GM06990 (cell line): ENCODE results near the gene MICALL1.

Experiments used
- DNase-seq: peaks from one replicate; pipeline ENCODE4 v3.0.0-alpha.2; 2011; ENCODE audit not compliant: insufficient read length; ENCODE audit errors: extremely low read depth
- H3K27me3 ChIP-seq: replicated peaks from 2 replicates; pipeline ENCODE4 v1.6.0; 2011; ENCODE audit warnings: low read length; ENCODE audit not compliant: control insufficient read depth, insufficient read depth
- H3K36me3 ChIP-seq: 2 replicates; pipeline ENCODE4 v1.5.1; 2011; ENCODE audit warnings: low read length; ENCODE audit not compliant: control insufficient read depth, insufficient read depth
- H3K4me3 ChIP-seq: replicated peaks from 2 replicates; pipeline ENCODE4 v1.5.1; 2011; ENCODE audit warnings: low read depth, mild to moderate bottlenecking, control low read depth, low read length
- TF ChIP-seq, protein P1 (sequence below): IDR thresholded peaks from 2 replicates; pipeline ENCODE4 v1.5.1; 2011; ENCODE audit warnings: low read length, control low read depth, mild to moderate bottlenecking, inconsistent platforms; ENCODE audit not compliant: insufficient read depth, poor library complexity, severe bottlenecking

The MICALL1 gene

DNA sequence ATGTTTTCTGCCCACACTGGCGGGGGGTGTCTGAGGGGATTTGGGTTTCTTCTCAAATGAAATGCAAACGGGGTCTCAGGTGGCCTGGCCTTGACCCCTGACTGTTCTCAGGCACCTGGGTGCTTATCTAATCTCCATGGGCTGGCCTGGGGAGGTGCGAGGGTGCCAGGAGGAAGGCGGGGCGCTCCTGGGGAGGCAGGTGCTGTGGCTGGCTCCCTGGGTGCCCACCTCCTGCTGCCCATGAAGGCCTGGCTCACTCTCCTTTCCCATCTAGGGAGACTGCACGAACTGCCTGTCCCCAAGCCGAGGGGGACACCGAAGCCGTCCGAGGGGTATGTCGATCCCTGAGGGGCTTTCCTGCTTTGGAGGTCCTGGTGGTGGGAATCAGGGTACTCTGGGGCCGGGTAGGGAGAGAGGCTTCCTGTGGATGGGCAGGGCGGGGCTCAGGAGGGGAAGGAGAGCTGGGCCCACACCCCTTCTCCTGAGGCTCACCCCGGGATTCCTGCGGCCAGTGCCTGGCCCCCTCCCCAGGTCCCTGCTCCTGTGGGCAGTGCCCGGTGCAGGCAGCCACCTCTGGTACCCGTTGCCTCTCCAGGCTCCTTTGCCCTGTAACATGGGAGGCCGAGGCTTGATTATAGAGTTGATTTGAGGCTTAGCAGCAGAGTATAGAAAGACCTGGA lies 18.4 kb downstream of the MICALL1 start:
- no peak overlapping the region for H3K4me3 ChIP-seq
- TF ChIP-seq, protein P1, sequence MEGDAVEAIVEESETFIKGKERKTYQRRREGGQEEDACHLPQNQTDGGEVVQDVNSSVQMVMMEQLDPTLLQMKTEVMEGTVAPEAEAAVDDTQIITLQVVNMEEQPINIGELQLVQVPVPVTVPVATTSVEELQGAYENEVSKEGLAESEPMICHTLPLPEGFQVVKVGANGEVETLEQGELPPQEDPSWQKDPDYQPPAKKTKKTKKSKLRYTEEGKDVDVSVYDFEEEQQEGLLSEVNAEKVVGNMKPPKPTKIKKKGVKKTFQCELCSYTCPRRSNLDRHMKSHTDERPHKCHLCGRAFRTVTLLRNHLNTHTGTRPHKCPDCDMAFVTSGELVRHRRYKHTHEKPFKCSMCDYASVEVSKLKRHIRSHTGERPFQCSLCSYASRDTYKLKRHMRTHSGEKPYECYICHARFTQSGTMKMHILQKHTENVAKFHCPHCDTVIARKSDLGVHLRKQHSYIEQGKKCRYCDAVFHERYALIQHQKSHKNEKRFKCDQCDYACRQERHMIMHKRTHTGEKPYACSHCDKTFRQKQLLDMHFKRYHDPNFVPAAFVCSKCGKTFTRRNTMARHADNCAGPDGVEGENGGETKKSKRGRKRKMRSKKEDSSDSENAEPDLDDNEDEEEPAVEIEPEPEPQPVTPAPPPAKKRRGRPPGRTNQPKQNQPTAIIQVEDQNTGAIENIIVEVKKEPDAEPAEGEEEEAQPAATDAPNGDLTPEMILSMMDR: no peak
- DNase-seq: no peak
- no peaks in the 10 kb centered on the region for H3K27me3 ChIP-seq
- peaks cover 13% of the 10 kb centered on the region for H3K36me3 ChIP-seq

DNA sequence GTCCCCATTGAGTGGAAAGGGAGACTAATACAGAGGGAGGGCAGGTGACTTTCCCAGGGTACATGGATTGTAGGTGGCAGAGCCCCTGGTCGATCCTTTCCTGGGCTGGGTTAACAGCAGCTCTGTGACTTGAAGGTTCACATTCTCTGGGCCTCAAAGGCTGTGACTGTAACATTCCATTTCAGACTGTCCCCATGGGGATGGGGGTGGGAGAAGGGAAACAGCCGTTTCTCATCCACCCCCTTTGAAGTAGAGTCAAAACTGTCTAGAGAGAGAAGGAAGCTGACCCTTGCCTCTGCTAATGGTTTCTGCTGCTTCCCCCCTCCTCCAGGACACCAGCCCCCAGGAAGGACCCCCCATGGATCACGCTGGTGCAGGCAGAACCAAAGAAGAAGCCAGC lies 19.2 kb downstream of the MICALL1 start:
- Histone ChIP-seq H3K36me3 (peaks cover 15% of the 10 kb centered on the region), H3K4me3 (no peak overlapping the region)
- TF ChIP-seq, protein P1: no peak

DNA sequence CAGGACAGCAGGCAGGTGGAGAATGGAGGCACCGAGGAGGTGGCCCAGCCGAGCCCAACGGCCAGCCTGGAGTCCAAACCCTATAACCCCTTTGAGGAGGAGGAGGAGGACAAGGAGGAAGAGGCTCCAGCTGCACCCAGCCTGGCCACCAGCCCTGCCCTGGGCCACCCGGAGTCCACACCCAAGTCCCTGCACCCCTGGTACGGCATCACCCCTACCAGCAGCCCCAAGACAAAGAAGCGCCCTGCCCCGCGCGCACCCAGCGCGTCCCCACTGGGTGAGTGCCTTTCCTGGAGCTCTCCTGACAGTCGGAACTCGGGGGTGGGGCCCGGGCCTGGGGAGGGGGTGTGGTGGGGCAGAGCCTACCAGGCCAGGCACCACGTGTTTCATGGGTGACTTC lies 19.7 kb downstream of the MICALL1 start:
- peaks cover 15% of the 10 kb centered on the region for H3K36me3 ChIP-seq
- H3K4me3 ChIP-seq: no peak overlapping the region
- no peak for DNase-seq
- H3K27me3 ChIP-seq: no peaks in the 10 kb centered on the region
- TF ChIP-seq, protein P1: no peak

More for the DNA sequence above, 19.2 kb downstream of the MICALL1 start:
- DNase-seq: no peak
- H3K27me3 ChIP-seq: no peaks in the 10 kb centered on the region

DNA sequence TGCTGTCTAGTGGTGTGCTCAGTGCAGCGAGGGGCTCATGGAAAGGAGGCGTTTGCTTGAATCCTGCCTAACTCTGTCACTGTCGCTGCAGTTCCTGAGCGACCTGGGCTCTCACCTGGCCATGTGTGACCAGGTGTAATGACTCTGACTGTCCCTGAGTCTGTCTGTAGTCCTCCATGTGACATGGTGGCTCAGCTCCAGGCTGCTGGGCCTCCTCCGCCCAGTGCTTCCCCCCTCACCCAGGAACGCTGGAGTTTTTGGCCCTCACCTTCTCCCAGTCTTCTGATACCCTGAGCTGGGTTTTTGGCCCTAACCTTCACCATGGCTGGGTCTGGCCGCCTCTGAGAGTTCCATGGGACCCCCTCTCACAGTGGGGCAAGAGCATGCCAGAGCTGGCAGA lies 20.3 kb downstream of the MICALL1 start:
- no peaks in the 10 kb centered on the region for H3K27me3 ChIP-seq
- TF ChIP-seq, protein P1: no peak
- H3K4me3 ChIP-seq: no peak overlapping the region
- peaks cover 15% of the 10 kb centered on the region for H3K36me3 ChIP-seq
- DNase-seq: no peak

DNA sequence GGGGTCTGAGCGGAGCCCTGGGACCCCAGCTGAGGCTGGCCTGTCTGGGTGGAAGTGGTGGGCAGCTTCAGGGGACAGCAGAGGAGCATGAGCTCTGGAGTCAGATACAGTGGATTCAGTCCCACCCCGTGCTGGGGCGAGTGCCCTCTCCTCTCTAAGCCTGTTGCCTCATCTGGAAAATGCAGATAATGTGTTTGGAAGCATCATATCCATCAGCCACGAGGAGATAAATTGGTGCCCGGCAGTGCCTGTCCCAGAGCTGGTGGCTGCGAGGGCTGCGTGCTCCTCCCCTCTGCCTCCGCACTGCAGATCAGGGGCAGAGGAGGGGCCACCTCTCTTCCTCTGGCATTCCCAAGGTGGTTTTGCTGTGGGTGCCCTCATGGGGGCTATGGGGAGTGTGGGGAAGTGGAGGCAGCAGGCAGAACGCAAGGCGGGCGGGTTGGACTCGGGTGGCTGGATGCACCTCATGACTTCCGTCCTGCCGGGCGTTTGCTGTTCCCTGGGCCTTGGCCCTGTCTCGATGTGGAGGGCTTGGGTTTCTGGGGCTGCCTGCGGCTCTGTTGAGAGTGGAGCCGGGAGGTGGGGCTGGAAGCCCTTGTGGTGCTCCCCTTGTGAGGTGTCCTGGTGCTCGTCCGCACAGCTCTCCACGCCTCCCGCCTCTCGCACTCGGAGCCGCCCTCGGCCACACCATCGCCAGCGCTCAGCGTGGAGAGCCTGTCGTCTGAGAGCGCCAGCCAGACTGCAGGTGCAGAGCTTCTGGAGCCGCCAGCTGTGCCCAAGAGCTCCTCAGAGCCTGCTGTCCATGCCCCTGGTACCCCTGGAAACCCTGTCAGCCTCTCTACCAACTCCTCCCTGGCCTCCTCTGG lies 20.9 kb downstream of the MICALL1 start:
- TF ChIP-seq, protein P1: no peak
- no peak for DNase-seq
- H3K4me3 ChIP-seq: no peak overlapping the region
- H3K36me3 ChIP-seq: peaks cover 15% of the 10 kb centered on the region
- H3K27me3 ChIP-seq: no peaks in the 10 kb centered on the region

DNA sequence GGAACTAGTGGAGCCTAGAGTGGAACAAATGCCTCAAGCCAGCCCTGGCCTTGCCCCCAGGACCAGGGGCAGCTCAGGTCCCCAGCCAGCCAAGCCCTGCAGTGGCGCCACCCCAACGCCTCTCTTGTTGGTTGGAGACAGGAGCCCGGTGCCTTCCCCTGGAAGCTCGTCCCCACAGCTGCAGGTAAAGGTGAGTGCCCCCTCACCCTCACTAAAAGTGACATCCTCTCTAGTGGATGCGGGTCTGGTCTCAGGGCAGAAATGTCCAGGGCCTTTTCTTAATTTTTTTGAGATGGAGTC lies 21.5 kb downstream of the MICALL1 start:
- Histone ChIP-seq H3K4me3 (no peak overlapping the region), H3K36me3 (peaks cover 20% of the 10 kb centered on the region), H3K27me3 (no peaks in the 10 kb centered on the region)
- DNase-seq: no peak
- TF ChIP-seq, protein P1: no peak
